ACHN (cell line): ENCODE measurements around the gene SNRNP35.
"Not testable (repeated sequence)": the region's sequence is repeated elsewhere in the genome, so short reads cannot be mapped to it uniquely, and the experiment has no call there.

ENCODE experiments used
- DNase-seq: peaks from one replicate; pipeline ENCODE4 v3.0.0-alpha.2; 2015
- in situ Hi-C: cut with HindIII; loops from 2 replicates; pipeline ENCODE4 v1.10.0; 2017; ENCODE audit warnings: low sequenced_read_pairs, low pct_ligation_motif_present, low pct_unique_long_range_greater_than_20kb

Gene SNRNP35, protein sequence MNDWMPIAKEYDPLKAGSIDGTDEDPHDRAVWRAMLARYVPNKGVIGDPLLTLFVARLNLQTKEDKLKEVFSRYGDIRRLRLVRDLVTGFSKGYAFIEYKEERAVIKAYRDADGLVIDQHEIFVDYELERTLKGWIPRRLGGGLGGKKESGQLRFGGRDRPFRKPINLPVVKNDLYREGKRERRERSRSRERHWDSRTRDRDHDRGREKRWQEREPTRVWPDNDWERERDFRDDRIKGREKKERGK

DNA sequence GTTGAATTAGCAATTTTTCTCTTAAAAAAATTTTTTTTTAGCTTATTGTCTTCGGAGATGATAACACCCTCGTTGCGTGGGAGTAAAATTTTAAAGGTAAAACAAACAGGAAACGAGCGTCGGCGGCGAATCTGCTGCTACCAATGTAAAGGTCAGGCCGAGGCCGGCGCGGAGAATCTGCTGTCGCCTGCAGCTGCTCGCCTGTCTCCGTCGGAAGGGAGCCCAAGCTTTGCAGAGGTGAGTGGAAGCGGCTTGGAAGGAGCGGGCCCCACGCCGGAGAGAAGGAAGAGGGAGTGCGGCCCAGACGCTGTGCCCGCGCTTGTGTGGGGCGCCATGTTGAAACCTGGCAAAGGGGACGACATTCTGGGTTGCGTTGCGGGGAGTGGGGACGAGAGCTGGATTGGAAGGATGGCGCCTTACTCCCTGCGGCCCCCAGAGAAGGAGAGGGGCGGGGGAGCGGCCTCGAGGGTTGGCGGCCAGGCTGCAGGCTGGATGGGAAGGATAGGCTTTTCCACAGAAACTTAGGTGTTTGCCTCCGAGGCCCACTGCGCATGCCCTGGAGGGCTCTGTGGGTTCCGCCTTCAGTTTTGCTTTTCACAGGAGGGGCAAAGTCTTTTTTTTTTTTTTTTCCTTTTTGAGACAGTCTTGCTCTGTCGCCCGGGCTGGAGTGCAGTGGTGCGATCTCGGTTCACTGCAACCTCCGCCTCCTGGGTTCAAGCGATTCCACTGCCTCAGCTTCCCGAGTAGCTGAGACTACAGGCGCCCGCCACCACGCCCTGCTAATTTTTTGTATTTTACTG, at the start of gene SNRNP35:
TSS of gene SNRNP35 (plus strand) at position 160 of the 800 bp plus-strand sequence. CDS start 7,402 bp downstream, outside the sequence.
- DNase-seq: peak; percentile 92
- in situ Hi-C loops: no loop called here

DNA sequence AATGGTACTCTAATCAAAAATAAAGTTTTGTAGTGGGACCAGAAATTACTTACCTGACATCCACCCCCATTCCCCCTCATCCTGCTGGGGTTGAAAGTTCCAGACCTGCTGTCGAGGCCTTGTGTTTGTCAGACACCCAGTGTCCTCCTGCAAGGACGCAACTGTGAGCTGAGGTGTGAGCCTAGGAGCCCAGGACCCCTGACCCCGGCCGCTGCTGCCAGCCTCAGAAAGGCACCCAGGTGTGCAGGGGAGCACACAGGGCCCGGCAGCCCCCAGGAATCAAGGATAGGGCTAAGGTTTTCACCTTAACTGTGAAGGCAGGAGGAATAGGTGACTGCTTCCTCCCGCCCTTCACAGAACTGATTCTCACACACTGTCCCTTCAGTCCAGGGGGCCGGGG, 49.3 kb upstream of the SNRNP35 start:
- in situ Hi-C loops, DNase-seq: not testable (repeated sequence)

DNA sequence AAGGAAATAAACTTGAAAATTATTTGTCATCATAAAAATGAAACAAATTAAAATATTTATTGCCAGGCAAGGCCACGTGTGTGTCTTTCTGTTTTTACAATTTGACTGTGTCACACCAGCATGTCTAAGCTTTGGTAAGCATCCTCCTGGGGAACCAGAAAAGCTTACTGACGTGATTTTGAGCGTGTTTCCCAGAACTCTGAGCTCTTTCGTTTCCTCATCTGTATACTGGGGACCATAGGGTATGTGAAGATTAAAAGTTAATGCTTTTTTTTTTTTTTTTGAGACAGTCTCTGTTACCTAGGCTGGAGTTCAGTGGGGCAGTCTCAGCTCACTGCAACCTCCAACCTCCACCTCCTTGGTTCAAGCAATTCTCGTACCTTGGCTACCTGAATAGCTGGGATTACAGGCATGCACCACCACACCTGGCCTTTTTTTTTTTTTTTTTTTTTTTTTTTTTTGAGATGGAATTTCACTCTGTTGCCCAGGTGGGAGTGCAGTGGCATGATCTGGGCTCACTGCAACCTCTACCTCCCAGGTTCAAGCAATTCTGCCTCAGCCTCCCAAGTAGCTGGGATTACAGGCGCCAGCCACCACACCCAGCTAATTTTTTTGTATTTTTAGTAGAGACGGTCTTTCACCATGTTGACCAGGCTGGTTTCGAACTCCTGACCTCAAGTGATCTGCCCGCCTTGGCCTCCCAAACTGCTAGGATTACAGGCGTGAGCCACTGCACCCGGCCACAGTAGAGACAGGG, 48.5 kb upstream of the SNRNP35 start:
- DNase-seq, in situ Hi-C loops: not testable (repeated sequence)

DNA sequence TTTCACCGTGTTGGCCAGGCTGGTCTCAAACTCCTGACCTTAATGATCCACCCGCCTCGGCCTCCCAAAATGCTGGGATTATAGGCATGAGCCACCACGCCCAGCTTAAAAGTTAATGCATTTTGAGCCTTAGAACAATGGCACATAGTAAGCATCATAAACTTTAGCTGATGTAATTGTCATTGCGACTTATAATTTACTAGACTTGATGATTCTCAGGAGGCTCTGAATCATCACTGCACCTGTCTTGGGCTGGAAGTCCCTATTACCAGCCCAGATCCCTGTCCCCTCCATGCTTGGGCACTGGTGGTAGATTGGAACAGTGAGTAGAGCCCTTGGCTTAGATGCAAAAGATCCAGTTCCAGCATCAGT, 47.9 kb upstream of the SNRNP35 start:
- in situ Hi-C loops: no loop called here
- no peak for DNase-seq

DNA sequence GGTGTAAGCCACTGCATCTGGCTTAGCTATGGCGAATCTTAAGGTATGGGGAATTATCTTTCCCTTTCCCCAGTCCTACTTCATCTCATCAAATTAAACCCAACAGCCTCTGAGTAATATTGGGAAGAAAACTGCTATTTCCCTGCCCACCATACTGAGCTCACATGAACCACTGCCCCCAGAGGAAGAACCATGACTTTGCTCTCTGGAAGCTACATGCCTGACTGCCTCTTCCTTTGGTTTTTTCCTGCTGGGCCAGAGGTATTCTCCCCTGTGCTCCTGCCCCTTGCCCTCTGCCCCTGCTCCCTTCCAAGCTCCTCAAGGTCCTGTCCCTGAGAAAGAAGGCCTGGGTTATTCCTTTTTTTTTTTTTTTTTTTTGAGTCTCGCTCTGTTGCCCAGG, 36.6 kb upstream of the SNRNP35 start:
- in situ Hi-C loops: no loop called here
- no peak for DNase-seq

DNA sequence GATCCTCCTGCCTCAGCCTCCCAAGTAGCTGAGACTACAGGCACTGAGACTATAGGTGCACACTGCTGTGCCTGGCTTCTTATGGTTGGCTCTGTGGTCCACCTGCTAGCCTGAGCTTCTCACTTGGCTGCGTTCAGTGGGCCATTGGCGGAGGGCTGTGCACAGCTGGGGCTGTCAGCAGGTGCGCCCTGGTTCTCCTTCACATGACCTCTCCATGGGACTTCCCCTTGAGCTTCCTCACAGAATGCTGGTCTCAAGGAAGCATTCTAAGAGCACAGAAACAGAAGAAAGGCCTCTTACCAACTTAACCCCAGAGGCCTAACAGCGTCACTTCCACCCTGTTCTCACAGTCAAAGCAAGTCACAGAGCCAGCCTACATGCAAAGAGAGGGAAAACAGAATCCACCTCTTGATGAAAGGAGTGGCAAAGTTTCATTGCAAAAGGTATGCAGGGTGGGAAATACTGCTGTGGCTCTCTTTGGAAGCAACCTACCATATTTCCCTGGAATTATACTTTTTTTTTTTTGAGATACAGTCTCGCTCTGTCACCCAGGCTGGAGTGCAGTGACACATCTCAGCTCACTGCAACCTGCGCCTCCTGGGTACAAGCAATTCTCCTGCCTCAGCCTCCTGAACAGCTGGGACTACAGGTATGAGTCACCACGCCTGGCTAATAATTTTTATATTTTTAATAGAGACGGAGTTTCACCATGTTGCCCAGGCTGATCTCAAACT, 30.7 kb upstream of the SNRNP35 start:
- in situ Hi-C loops: no loop called here
- no peak for DNase-seq

DNA sequence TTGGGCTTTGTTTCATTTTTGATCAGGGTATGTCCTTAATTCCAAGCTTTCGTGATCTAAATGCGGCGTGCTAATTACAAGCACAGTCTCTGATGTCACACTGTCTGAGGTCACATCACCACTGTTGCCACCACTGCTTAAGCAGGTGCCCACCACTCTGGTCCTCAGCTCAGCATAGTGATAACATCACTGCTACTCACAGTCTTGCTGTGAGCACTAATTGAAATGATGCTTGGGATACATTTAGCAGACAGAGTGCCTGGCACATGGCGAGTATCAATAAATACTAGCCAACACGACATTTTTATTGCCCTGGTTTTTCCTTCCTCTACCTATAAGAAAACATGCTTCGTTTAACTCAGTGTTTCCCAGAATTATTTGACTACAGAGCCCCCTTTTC, 29.3 kb upstream of the SNRNP35 start:
- DNase-seq: no peak
- in situ Hi-C loops: no loop called here

DNA sequence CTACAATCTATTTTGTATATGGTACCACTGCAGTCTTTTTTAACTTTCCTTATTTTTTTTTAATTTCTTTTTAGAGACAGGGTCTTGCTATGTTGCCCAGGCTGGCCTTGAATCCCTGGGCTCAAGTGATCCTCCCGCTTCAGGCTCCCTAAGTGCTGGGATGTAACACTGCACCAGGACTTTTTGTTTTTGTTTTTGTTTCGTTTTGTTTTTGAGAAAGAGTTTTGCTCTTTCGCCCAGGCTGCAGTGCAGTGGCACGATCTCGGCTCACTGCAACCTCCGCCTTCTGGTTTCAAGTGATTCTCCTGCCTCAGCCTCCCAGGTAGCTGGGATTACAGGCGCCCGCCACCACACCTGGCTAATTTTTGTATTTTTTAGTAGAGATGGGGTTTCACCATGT, 28.8 kb upstream of the SNRNP35 start:
- in situ Hi-C loops, DNase-seq: not testable (repeated sequence)

DNA sequence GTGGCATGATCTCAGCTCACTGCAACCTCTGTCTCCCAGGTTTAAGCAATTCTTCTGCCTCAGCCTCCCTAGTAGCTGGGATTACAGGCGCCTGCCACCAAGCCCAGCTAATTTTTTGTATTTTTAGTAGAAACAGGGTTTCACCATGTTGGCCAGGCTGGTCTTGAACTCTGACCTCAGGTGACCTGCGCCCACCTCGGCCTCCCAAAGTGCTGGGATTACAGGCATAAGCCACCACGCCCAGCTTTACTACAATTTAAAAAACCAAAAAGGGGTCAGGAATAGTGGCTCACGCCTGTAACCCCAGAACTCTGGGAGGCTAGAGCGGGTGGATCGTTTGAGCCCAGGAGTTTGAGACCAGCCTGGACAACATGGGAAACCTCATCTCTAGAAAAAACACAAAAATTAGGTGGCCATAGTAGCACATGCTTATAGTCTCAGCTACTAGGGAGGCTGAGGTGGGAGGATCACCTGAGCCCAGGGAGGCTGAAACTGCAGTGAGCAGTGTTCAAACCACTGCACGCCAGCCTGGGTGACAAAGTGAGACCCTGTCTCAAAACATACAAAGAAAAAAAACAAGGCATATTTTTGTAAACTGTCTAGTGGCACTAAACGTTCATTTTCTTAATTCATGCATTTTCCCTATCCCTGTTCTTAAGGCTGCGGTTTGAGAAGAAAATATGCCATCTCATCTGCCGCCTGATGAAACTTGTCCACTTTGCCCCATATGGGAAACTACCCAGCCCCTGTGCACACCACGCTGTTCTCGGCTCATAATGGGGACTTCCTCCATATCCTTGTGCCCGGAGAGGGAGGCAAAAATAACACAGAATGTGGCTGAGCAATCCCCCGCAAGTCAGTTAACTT, 25.8 kb upstream of the SNRNP35 start:
- in situ Hi-C loops, DNase-seq: not testable (repeated sequence)

DNA sequence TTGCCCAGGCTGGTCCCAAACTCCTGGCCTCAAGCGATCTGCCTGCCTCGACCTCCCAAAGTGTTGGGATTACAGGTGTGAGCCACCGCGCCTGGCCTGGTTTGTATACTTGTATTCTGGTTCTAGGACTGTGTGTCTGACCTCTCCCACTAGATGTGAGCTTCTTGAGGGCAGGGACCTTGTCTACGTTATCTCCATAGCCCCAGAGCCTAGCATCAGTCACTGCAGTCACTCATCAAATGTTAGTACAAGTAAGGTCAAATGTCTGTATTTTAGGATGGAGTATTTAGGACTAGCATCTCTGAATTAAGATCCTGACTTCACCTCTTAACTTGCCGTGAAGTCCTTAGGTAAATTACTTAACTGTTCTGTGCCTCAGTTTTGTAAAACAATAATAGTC, 24.3 kb upstream of the SNRNP35 start:
- in situ Hi-C loops: no loop called here
- no peak for DNase-seq

DNA sequence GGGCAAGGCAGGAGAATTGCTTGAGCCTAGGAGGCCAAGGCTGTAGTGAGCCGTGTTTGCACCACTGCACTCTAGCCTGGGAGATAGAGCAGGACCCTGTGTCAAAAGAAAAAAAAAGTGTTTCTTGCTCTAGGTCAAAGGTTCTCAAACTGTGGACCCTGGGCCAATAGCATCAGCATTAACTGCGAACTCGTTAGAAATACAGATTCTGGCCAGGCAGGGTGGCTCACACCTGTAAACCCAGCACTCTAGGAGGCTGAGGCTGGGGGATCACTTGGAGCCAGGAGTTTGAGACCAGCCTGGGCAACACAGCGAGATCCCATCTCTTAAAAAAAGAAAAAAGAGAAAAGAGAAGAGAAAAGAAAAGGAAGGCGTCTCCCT, 22.3 kb upstream of the SNRNP35 start:
- DNase-seq: no peak
- in situ Hi-C loops: no loop called here

DNA sequence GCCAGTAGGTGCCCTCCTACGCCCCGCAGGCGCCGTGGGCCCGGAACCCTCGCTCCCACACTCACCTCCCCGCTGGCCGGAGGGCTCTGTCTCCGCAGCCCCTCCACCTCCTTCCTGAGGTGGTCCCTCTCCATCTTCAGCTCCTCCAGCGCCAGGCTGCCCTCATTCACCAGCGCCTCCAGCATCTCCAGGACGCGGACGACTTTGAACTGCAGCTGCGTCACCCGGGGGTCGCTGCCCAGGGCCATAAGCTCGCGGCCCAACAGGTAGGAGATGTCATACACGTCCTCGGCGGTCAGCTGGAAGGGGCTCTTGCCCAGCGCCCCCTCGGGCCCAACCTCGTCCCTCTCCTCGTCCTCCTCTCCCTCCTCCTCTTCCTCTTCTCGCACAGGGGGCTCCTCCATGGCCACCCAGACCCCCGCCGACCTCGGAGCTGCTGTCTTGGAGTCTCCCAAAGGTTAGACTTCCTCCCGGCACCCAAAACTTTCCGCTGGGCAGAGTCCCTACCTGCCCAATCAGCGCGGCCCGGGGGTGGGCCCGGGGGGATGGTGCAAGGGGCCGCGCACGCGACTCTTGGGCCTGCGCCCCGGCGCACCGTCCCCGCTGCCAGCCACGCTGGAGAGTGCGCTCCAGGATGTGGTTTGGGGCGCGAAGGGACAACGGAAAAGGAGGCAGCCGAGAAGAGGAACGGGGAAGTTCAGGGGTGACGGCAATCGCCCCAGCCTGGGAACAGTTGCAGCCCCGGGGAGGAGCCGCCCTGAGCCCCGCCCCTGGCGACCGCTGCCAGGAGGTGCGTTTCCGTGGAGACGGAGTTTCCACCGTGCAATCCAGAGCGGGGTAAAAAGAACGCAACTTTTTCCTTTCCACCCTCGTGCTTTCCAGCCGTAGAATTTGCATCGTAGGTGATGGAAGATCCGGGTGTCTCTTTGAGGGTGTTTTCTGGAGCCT, 21.6 kb upstream of the SNRNP35 start, which contains the start of gene RILPL2:
TSS of gene RILPL2 (minus strand) at position 668 of the 948 bp plus-strand sequence. CDS start at position 404, 264 bp downstream.
- peak; percentile 90 for DNase-seq
- in situ Hi-C loops: no loop called here

DNA sequence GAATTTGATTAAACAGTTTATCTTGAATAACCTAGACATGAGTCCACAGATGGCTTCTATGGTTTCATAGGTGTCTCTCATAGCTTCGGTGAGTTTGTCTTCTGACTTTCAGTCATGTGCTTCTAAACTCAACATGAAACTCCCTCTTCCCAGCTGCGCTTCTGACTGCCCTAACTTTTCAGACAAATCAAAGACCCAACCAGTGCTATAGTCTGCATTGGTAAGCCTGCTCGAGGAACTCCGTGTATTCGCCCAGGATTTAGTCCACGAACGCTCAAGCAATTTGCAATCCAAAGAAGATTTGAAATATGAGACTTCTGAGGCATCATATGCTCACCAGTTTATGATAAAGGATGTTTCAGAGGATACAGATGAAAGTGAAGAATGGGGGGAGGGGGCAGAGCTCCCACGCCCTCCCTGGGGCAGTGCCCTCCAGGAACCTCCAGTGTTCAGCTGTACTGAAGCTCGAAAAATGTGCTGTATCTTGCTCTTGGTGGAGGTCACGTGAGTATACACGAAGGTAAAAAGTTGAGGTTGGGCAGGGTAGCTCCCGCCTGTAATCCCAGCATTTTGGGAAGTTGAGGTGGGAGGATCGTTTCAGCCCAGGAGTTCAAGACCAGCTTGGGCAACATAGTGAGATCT, 16.3 kb upstream of the SNRNP35 start:
- in situ Hi-C loops: no loop called here

DNA sequence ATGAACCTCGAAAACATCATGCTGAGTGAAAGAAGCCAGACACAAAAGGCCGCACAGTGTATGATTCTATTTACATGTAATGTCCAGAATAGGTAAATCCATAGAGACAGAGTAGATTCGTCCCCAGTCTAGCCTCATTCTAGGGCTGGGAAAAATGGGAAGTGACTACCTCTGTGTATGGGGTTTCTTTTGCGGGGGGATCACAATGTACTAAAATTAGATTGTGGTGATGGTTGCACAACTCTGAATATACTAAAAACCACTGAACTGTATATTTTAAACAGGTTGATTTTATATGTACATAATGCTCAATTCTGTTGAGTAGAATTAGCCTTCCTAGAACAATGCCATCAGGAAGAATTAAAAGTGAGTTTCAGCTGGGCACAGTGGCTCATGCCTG, 15.2 kb upstream of the SNRNP35 start:
- in situ Hi-C loops: no loop called here
- no peak for DNase-seq

More for the DNA sequence above, 16.3 kb upstream of the SNRNP35 start:
- no peak for DNase-seq

DNA sequence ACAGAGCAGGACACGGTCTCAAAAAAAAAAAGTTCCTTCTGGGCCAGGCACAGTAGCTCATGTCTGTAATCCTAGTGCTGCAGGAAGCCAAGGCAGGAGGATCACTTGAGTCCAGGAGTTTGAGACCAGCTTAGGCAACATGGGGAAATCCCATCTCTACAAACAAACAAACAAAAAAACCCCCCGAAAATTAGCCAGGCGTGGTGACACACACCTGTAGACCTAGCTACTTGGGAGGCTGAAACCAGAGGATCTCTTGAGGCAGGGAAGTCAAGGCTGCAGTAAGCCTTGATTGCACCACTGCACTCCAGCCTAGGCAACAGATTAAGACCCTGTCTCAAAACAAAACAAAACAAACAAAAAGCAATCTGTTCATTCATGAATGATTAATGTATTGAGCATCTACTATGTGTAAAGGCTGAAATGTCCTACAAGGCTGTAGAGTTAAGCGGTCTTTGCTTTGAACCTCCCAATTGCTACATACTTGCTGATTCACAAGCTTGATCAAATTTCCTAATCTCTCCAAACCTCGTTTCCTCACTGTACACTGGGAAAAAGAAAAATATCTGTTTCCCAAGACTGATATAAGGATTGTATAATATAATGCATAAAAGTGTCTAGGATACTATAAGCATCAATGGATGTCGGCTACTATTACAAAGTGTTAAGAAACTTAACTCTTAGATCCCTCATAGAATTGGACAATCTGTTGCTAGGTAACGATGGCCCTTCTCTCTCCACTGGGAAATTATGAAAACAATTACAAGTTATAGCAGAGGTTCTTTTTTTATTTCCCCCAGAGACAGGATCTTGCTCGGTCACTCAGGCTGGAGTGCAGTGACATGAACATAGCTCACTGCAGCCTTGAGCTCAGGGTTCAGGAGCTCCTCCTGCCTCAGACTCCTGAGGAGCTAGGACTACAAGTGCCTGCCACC, 13.6 kb upstream of the SNRNP35 start:
- in situ Hi-C loops: no loop called here
- no peak for DNase-seq
